NCI-H2171 (cell line): Measurements from ENCODE around the gene FAM13A.
"Not testable (repeated sequence)": the region's sequence is repeated elsewhere in the genome, so short reads cannot be mapped to it uniquely, and the experiment has no call there.

Experiments used
- DNase-seq: peaks from one replicate; lab custom pipeline; 2025; lab: John Stamatoyannopoulos, UW

Gene FAM13A

DNA sequence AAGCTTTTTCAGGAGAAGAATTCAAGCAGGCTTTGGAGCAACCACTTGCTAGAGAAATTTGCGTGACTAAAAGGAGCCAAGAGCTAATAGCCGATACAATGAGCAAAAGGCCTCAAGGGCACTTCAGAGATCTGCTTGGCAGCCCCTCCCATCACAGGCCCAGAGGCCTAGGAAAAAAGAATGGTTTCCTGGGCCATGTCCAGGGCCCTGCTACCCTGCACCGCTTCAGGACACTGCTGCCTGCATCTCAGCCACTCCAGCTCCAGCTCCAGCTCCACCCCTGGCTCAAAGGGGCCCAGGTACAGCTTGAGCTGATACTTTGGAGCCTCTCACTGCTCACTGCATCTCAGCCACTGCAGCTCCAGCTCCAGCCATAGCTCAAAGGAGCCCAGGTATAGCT lies 98.9 kb downstream of the FAM13A start:
- DNase-seq = no peak

GRCh38 chr4:88957570-88957969 lies 99.4 kb downstream of the FAM13A start:
- DNase-seq = no peak

DNA sequence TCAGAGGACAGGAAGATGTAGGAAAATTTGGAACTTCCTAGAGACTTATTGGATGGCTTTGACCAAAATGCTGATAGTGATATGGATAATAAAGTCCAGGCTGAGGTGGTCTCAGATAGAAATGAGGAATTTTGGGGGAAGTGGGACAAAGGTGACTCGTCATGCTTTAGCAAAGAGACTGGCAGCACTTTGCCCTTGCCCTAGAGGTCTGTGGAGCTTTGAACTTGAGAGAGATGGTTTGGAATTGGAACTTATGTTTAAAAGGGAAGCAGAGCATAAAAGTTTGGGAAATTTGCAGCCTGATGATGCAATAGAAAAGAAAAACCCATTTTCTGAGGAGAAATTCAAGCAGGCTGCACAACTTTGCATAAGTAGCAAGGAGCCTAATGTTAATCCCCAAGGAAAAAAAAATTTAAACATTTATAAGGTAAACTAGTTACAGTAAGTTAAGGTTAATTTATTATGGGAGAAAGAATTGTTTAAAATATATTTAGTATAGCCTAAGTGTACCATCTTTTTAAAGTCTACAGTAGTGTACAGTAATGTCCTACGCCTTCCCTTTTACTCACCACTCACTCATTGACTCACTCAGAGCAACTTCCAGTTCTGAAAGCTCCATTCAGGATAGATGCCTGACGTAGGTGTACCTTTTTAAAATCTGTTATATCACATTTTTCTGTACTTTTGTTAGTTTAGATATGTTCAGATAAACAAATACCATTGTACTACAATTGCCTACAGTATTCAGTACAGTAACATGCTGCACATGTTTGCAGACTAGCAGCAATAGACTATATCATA lies 101.2 kb downstream of the FAM13A start:
- DNase-seq = no peak

DNA sequence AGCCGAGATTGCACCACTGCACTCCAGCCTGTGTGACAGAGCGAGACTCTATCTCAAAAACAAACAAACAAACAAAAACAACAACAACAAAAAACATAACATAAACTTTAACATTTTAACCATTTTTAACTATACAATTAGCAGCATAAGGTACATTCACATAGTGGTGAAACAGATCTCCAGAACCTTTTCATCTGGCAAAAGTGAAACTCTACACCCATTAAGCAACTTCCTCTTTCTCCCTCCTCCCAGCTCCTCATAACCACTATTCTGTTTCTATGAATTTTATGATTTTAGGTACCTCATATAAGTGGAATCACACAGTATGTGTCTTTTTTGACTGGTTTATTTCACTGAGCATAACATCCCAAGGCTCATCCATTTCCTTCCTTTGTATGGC lies 103.6 kb downstream of the FAM13A start:
- DNase-seq = no peak

DNA sequence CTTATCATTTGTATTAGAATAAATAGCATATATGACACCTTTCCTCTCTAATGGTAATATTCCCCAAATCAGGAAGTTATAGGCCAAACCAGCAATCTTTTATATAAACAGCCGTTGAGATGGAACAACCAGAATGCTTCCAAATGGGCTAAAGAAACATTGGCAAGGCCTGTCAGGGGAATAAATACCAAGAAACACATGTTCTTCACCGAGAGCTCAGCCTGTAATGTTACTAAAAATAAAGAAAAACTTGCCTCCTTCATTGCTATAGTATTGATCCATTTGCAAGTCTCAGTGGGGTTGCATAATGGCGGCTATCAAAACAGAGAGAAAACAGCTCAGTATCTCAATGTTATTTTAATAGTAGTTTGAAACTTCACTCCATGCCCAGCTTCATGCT lies 104.9 kb downstream of the FAM13A start:
- no peak for DNase-seq

- no peak for DNase-seq
These were observed 107.4 kb downstream of the FAM13A start for GRCh38 chr4:88949605-88950004.

DNA sequence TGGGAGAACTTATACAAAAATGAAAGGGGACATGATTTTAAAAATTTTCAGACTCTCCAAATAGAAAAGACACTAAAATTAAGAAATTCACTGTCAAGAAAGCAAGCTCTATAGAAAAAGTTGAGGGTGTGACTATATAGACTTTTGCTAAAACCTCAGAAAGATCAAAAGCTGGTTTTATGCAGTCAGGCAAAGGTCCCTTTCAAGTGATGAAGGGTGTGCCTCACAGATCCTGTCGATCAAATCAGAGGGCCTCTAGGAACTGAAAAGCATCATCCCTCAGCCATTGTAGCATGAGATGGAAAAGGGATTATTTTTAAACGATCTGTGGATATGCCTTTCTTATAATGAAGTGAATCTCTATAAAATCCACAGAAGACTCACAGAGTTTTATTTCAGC lies 116.5 kb downstream of the FAM13A start:
- DNase-seq = no peak

DNA sequence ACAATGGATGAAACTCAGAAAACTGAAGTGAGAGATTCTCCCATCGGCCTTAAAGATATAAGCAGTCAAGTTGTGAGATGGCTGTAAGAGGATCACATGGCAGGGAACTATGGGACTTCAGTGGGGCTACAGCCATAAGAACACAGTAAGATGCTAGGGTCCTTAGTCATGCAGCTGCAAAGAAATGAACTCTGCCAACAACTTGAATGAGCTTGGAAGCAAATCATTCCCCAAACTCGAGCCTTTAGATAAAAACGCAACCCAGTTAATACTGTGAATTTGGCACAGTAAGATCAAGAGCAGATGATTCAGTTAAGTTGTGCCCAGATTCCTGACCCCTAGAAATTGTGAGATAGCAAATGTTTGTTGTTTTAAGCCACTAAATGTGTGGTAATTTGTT lies 117.3 kb downstream of the FAM13A start:
- no peak for DNase-seq

GRCh38 chr4:88938138-88938537 lies 118.8 kb downstream of the FAM13A start:
- DNase-seq = no peak

DNA sequence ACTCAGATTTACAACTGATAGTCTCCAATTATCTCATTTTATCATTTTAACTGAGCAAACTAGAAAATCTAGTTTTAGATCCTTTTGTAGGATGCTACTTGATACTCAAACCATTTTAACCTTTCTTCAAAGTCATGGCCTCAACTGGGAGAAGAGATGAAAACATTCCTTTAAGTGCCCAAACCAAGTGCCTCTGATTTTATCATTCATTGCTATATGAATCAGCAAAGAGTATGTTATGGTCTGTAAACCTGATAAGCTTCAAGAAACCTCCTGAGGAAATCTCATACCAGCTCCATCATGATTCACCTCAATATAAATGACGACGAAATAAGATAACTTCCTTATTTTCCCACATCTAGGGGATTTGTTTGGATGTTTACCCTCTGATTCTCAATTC lies 119.9 kb downstream of the FAM13A start:
- no peak for DNase-seq

- DNase-seq = no peak
These were observed 123.4 kb downstream of the FAM13A start for GRCh38 chr4:88933414-88934160.

- no peak for DNase-seq
These were observed 128.1 kb downstream of the FAM13A start for GRCh38 chr4:88928852-88929251.

DNA sequence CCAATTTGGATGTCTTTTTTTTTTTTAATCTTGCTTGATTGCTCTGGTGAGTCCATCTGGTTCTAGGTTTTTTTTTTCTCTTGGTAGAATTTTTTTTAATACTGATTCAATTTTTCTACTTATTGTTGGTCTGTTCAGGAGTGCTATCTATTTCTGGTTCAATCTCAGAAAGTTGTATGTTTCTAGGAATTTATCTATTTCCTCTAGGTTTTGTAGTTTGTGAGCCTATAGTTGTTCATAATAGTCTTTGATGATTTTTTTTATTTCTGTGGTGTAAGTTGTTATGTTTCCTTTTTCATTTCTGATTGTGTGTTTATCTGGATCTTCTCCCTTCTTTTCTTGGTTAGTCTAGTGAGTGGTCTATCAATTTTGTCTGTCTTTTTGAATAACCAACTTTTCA lies 129.6 kb downstream of the FAM13A start:
- DNase-seq = no peak

DNA sequence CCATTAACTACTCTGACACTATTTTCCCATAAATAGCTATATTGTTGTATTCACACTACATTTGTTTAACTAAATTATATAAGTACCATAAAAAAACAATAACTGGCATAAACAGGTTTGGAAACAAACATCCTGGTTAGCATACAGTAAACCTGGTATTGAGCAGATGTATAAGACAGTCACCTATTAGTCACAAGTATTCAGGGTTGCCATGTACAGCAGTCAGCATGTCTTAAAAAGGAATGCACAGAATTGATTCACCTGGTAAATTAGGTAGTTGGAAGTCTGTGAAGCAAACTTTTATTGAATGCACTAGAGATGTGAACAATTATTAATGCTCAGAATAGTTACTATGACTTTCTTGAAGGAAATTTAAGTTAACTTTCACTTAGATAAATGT lies 137.9 kb downstream of the FAM13A start:
- DNase-seq = no peak

- DNase-seq = not testable (repeated sequence)
These were observed 143.8 kb downstream of the FAM13A start for GRCh38 chr4:88913181-88913580.

GRCh38 chr4:88911246-88912212 lies 145.5 kb downstream of the FAM13A start:
- DNase-seq = no peak

DNA sequence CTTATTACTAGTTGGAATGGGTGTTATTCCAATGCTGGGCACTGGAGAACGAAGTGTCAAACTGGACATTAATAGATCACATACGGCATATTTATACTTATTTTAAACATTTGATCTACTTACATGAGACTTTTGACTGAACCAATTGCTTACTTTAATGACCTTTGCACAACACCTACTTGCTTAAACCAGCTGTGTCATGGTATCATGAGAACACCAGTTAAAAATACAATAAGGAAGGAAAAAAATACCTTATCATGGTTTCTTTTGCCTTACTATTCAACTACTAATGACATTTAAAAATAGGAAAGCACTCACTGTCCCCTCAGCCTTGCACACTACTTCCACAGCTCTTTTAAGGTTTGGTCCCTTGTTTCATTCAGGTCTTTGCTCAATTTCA lies 146.9 kb downstream of the FAM13A start:
- DNase-seq = no peak

GRCh38 chr4:88908521-88908920 lies 148.5 kb downstream of the FAM13A start:
- no peak for DNase-seq

DNA sequence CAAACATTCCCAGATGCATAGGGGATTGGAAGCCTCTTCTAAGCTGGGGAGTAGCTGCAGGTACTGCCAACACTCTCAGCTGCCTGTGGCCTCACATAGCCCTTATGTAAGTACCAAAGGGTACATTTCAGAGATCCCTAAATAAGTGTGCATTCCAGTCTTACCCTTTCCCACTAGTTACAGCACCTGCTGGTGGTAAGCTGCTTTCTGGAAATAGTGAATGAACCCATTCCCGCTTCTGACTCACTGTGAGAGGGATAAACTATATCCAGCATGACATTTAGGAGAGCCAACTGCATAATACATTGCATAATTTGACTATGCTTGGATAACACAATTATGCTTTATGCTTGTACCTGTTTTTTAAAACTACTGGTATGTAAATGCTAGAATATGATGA lies 149.0 kb downstream of the FAM13A start:
- DNase-seq = no peak

DNA sequence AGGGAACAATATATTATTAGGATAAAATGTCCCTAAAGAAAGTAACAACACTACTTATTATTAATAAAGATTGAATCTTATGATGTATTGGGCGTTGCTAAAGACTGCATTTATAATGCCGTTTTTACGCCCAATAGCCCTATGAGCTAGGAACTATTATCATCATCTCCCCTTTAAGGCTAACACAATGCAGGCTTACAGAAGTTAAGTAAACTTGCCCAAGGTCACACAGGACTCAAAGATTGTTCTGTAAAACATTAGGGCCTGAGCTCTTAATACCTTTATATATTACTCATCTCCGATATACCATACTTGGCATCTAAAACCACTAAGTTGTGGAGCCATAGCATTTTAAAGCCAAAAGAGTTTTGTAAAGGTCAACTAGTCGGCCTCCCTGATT lies 149.5 kb downstream of the FAM13A start:
- no peak for DNase-seq

GRCh38 chr4:88904240-88904639 lies 152.7 kb downstream of the FAM13A start:
- not testable (repeated sequence) for DNase-seq

DNA sequence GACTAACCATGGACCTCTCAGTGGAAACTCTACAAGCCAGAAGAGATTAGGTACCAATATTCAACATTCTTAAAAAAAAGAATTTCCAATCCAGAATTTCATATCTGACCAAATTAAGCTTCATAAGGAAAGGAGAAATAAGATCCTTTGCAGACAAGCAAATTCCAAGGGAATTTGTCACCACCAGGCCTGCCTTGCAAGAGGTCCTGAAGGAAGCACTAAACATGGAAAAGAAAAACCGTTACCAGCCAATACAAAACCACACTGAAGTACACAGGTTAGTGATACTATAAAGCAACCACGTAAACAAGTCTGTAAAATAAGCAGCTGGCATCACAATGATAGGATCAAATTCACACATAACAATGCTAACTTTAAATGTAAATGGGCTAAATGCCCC lies 156.6 kb downstream of the FAM13A start:
- no peak for DNase-seq
